HepG2 (cell line): Measurements from ENCODE around the gene LRRC3C. TPM values are rescaled to one million over a fixed set of nuclear protein-coding genes. Genes with fewer than 3 reads are reported as not detected.

Source experiments
- AFF4 ChIP-seq: sonication (generic); formaldehyde crosslinking; IDR thresholded peaks from 2 replicates; pipeline ENCODE4 v1.4.0; 2020; ENCODE audit warnings: missing genetic modification reagents
- HBP1 ChIP-seq: IDR thresholded peaks from 2 replicates; pipeline ENCODE4 v1.6.1; 2016; ENCODE audit warnings: low read depth, control low read depth
- KLF9 ChIP-seq: IDR thresholded peaks from 2 replicates; pipeline ENCODE4 v1.6.1; 2016; ENCODE audit warnings: low read depth
- NKX3-1 ChIP-seq: sonication (generic); formaldehyde crosslinking; IDR thresholded peaks from 2 replicates; pipeline ENCODE4 v1.5.0; 2020; ENCODE audit warnings: missing genetic modification reagents
- PBX3 ChIP-seq: sonication (generic); formaldehyde crosslinking; IDR thresholded peaks from 2 replicates; pipeline ENCODE4 v1.8.1; 2023; ENCODE audit warnings: missing genetic modification reagents, inconsistent platforms, borderline replicate concordance
- POLR2A ChIP-seq, 2 experiments: IDR thresholded peaks; 2 replicates each; pipeline ENCODE4 v1.6.1; 2011; ENCODE audit warnings: low read depth in 2 of 2, low read length in 2 of 2, mild to moderate bottlenecking in 1 of 2, moderate library complexity in 1 of 2; ENCODE audit not compliant: insufficient read depth in 1 of 2
- TCF7L2 ChIP-seq: IDR thresholded peaks from 2 replicates; pipeline ENCODE4 v1.6.1; 2011; ENCODE audit warnings: mild to moderate bottlenecking, low read depth, low read length, moderate library complexity
- ZNF12 ChIP-seq: sonication (generic); formaldehyde crosslinking; IDR thresholded peaks from 2 replicates; pipeline ENCODE4 v1.5.0; 2020; ENCODE audit warnings: missing genetic modification reagents
- ZNF24 ChIP-seq: fragments of 450-650 bp; IDR thresholded peaks from 2 replicates; pipeline ENCODE4 v1.6.1; 2017; ENCODE audit warnings: antibody characterized with exemption, mild to moderate bottlenecking
- ZNF609 ChIP-seq: sonication (generic); formaldehyde crosslinking; IDR thresholded peaks from 2 replicates; pipeline ENCODE4 v1.4.0; 2020; ENCODE audit warnings: mild to moderate bottlenecking, missing genetic modification reagents, borderline replicate concordance
- ZUFSP ChIP-seq: sonication (generic); formaldehyde crosslinking; IDR thresholded peaks from 2 replicates; pipeline ENCODE4 v1.9.0; 2021; ENCODE audit warnings: missing genetic modification reagents, mild to moderate bottlenecking, borderline replicate concordance
- polyA plus RNA-seq, 8 experiments: library from polyadenylated mRNA; depleted of rRNA in 3 of 8; stranded (reverse) in 7 of 8; unstranded in 1 of 8; fragments of >200 nt; fragmentation: Illumina TruSeq in 4 of 8; extraction: Trizol in 4 of 8; gene quantifications; 2 replicates each; pipeline versions ENCODE4 v1.2.1 to v1.2.3, GENCODE V29; 2011 to 2016; ENCODE audit warnings: low read depth in 4 of 8, missing spikeins in 1 of 8, mixed read lengths in 1 of 8; ENCODE audit not compliant: insufficient read depth in 1 of 8
- total RNA-seq, 5 experiments: library from RNA; depleted of rRNA; stranded (reverse); fragments of >200 nt; fragmentation: Illumina TruSeq; extraction: Trizol; gene quantifications; 2 replicates each; pipeline ENCODE4 v1.2.3, GENCODE V29; 2016; ENCODE audit warnings: low read depth in 1 of 5

LRRC3C gene
- total and polyA plus RNA-seq, 2 of the 13 experiments (the other 11 are each of a cell fraction or from before 2014, with no cell fraction given) = 0.17 TPM; not detected in 1

- TF ChIP-seq AFF4 (CRISPR knock-in tag) (no peak), POLR2A (IDR thresholded peaks at IDR 0.05; ENCODE audit: insufficient read depth in 1 of 2, low read depth in 2 of 2, low read length in 2 of 2) (no peak), HBP1 (CRISPR knock-in tag) (no peak), ZNF24 (no peak), TCF7L2 (no peak), ZNF609 (CRISPR knock-in tag) (no peak), ZNF12 (CRISPR knock-in tag) (no peak), NKX3-1 (CRISPR knock-in tag) (no peak), PBX3 (CRISPR knock-in tag) (no peak), ZUFSP (CRISPR knock-in tag) (no peak), KLF9 (no peak)
Measured at GRCh38 chr17:39962642-39963220, 35.2 kb downstream of the LRRC3C start, which contains the start of gene GSDMA (continued).
